Coronary artery (tissue), 2 donors: ENCODE measurements around the gene EHD1.
A peak's percentile ranks its signal among the peaks of the same experiment; 100 is the strongest.

Experiments
- DNase-seq: peaks from one replicate; pipeline ENCODE4 v3.0.0-alpha.2; 2017; ENCODE audit warnings: low spot score
- H3K27ac ChIP-seq, 2 donors: fragments of 200-600 bp; sonication (generic); one replicate each; pipeline ENCODE4 v1.5.1; 2016 to 2019
- H3K4me3 ChIP-seq: fragments of 200-600 bp; sonication (generic); 2 replicates; pipeline ENCODE4 v1.5.1; 2016; ENCODE audit warnings: mild to moderate bottlenecking, moderate library complexity
- TF ChIP-seq, protein P1 (sequence below): fragments of 200-600 bp; sonication (generic); IDR thresholded peaks from one replicate; pipeline ENCODE4 v1.5.1; 2019; ENCODE audit warnings: antibody characterized with exemption

EHD1 gene

DNA sequence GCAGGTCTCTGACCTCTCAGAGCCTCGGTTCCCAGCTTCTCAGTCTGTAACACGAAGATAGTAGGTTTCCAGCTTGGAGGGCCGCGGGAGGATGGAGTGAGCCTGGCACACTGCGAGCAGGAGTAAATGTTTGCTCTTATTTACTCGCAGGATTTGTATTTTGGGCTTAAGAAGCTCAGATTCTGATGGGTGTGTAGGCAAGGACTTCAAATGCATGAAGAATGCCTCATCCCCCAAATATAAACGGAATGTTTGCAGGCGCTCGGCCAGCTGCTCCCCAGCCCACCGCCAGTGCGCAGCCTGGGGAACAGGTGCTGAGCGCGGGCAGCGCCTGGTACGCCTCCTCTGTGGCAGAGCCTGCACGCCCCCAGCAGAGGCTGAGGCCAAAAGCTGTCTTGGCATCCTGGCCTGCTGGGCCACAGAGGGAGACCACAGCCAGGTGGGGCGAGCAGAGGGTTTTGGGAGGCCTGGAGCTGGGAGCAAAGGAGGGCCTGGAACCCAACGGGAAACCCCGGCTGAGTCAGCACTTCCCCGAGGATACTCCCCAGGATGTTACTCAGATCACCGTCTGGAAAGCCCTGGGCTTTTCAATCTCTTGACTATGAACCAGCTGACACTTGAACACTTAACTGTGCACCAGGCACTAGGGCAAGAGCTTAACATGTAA is 9.4 kb downstream of the EHD1 start:
- TF ChIP-seq, protein P1, sequence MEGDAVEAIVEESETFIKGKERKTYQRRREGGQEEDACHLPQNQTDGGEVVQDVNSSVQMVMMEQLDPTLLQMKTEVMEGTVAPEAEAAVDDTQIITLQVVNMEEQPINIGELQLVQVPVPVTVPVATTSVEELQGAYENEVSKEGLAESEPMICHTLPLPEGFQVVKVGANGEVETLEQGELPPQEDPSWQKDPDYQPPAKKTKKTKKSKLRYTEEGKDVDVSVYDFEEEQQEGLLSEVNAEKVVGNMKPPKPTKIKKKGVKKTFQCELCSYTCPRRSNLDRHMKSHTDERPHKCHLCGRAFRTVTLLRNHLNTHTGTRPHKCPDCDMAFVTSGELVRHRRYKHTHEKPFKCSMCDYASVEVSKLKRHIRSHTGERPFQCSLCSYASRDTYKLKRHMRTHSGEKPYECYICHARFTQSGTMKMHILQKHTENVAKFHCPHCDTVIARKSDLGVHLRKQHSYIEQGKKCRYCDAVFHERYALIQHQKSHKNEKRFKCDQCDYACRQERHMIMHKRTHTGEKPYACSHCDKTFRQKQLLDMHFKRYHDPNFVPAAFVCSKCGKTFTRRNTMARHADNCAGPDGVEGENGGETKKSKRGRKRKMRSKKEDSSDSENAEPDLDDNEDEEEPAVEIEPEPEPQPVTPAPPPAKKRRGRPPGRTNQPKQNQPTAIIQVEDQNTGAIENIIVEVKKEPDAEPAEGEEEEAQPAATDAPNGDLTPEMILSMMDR, result no peak
- Histone ChIP-seq H3K27ac (peak overlapping the region; percentile 94 to 95), H3K4me3 (peak overlapping the region; percentile 61)
- no peak for DNase-seq

DNA sequence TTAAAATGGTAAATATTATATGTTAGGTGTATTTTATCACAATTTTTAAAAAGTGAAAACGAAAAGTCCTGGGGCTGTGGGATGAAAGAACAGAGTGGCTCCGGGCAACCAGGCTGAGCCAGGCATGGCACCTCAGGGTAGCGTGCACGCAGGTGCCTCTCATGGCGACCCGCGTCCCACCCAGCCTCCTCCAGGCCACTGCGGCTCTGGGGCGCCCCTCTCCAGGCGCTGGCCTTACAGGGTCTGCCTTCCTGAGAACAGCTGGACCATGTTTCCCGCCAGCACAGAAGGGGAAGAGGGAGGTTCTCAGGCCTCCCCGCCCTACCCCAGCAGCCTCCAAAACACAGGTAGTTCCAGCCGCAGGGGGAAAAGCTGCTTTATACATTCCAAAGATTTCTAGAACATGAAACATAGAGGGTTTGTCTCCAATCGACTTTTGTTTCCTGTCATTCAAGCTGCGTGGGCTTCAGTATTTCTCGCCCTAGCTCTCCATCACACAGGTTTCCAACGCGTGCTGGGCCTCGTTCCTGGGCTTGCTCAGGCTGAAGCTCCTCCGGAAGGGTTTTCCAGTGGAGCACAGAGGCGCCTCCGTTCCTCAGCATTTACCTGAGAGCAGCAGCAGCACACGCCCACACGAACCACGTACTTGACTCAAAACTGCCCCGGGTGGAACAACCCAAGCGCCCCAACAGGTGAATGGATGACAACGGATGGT is 10.5 kb downstream of the EHD1 start:
- Histone ChIP-seq H3K27ac (peak overlapping the region; percentile 94 to 95), H3K4me3 (peak overlapping the region; percentile 61)
- TF ChIP-seq, protein P1, result no peak
- DNase-seq, result no peak

DNA sequence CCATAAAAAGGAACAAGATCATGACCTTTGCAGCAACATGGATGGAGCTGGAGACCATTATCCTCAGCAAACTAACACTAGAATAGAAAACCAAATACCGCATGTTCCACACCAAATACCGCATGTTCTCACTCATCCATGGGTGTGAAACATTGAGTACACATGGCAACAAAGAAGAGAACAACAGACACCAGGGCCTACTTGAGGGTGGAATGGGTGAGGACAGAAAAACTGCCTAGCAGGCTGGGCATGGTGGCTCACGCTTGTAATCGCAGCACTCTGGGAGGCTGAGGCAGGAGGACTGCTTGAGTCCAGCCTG is 12.3 kb downstream of the EHD1 start:
- Histone ChIP-seq H3K4me3 (peak overlapping the region; percentile 62), H3K27ac (peak overlapping the region; percentile 90 to 95)
- TF ChIP-seq, protein P1, result no peak
- no peak for DNase-seq

DNA sequence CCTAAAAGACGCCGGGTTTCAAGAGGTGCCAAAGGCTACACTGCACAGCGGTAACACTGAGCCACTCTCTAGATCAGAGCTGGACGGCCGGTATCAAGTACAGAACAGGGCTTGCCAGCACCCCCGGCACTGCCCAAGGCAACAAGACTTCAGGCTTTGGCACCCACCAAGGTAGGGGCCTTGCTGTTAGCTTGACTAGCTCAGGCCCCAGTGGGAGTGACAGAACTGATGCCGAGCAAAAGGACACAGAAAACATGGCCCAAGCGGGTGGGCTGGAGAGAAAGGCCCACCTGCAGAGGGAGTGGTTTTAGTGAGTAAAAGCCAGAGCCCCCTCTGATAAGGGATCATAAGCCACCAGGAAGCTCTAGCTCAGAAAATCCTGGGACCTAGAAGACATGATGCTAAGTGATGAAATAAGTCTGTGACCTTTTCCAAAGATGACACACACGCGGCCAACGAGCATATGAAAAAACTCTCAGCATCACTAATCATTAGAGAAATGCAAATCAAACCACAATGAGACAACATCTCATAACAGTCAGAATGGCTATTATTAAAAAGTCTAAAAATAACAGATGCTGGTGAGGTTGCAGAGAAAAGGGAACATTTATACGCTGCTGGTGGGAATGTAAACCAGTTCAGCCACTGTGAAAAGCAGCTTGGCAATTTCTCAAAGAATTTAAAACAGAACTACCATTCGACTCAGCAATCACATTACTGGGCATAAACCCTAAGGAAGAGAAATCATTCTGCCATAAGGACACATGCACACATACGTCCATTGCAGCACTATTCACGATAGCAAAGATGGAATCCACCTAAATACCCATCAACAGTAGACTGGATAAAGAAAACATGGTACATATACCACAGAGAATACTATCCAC is 12.9 kb downstream of the EHD1 start:
- Histone ChIP-seq H3K4me3 (peak overlapping the region; percentile 62), H3K27ac (peak overlapping the region; percentile 90 to 95)
- TF ChIP-seq, protein P1, result no peak
- DNase-seq, result no peak

DNA sequence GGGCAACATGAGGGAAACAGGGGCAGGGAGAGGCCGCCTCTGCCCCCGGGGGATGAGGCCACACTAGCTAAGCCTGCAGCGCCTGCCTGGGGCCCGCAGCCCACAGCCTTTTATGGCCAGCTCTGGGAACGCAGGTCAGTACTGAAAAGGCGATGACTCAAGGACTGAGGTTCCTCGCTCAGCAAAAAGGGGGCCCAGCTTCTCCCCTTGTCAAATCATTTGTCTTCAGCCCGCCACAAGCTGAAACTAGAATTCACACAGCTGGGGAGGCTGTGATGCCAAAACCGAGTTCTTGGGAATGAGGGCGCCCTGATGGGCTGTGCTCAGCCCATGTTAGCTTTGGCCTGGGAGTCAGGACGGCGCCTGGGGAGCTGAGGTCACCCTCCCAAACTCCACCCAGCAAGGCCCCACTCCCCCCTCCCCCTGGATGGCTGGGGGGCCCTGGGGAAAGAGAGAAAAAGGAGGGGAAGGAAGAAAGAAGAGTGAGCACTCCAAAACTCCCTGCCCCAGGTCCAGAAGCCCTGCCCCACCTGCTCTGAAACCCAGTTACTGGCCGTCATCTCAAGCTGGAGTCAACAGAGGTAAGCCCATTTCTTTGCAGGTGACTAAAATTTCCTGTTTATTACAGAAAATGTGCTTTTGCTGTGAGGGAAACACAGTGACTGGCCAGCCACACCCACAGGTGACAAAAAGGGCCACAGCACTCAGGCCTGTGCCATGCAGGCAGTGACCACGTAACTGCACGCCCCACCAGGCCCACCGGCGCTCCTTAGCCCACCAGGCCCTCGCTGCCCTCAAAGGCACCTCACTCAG is 13.7 kb downstream of the EHD1 start:
- peak overlapping the region; percentile 62 for H3K4me3 ChIP-seq
- TF ChIP-seq, protein P1, result no peak
- H3K27ac ChIP-seq, result peak overlapping the region; percentile 90 to 95
- DNase-seq, result peak; percentile 97

DNA sequence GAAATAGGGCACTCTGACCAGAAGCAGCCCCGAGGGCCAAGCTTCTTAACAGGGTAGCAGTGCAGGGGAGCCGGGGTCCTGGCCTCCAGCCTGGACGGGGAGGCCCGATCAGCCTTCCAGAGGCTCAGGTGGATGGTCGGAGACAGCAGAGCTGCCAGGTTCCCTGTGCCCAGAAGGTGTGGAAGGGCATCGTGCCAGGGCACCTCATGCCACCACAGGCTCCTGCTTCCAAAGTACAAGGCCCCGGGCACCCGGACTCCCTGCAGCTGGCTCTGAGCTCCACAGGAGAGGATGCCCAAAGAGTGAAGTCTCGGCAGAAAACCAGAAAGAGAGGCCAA is 14.3 kb downstream of the EHD1 start:
- peak overlapping the region; percentile 62 for H3K4me3 ChIP-seq
- DNase-seq, result no peak
- TF ChIP-seq, protein P1, result no peak

More for the DNA sequence above, 14.3 kb downstream of the EHD1 start:
- peak overlapping the region; percentile 90 to 95 for H3K27ac ChIP-seq
